ENCODE measurements around the gene GTSE1. TPM values are rescaled to one million over a fixed set of nuclear protein-coding genes. Genes with fewer than 3 reads are reported as not detected.

GTSE1 gene
- total RNA-seq, 1 experiment from 2014 or later, result 42.6 TPM

DNA sequence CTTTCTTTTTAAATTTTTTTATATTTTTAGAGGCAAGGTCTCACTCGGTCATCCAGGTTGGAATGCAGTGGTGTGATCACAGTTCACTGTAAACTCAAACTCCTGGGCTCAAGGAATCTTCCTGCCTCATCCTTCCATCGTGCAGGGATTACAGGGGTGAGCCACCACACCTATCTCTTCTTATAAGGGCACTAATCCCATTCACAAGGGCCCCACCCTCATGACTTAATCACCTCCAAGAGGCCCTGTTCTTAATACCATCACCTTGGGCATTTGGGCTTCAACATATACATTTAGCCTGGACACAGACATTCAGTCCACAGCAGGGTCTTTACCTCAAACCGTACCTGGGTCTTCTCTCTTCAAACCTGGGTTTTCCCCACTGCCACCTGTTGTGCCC is 4.5 kb upstream of the GTSE1 start:
- Mint-ChIP-seq H3K27ac (no peak overlapping the region), H3K4me3 (no peak overlapping the region; a peak in 1 of 5 replicates)

More for the DNA sequence above, 4.5 kb upstream of the GTSE1 start:
- H2BK5ac ChIP-seq (ENCODE audit: insufficient read length, low read length), result no peak overlapping the region
- H3K9ac ChIP-seq (ENCODE audit: extremely low read depth, insufficient read length, low read length), result no peak overlapping the region
- H3K23ac ChIP-seq (ENCODE audit: insufficient read length, low read depth, low read length), result no peak overlapping the region
- no peak overlapping the region for H3K18ac ChIP-seq (ENCODE audit: insufficient read length, low read depth, low read length)
- no peaks in the 10 kb centered on the region for H3K79me2 ChIP-seq (ENCODE audit: insufficient read depth, low read length)
- DNase-seq, result no peak
- no peak overlapping the region for H2BK120ac ChIP-seq (ENCODE audit: low read depth, low read length, poor library complexity, severe bottlenecking)
- H3K9me3 ChIP-seq (ENCODE audit: control insufficient read depth, low read depth, low read length), result no peaks in the 10 kb centered on the region
- H2BK12ac ChIP-seq (ENCODE audit: insufficient read length, low read depth, low read length), result no peak overlapping the region
- WGBS (ENCODE audit: extremely low coverage, insufficient read length, low lambda C conversion rate), result no CpG with 5 or more reads among the region's 3 CpGs
- Mint-ChIP-seq H3K4me1 (peaks cover 12 to 13% of the 10 kb centered on the region in 2 experiments), H3K36me3 (ENCODE audit: insufficient read depth in 1 of 3, low read depth in 3 of 3) (peaks cover 2 to 23% (median 18%) of the 10 kb centered on the region in 3 experiments; a peak in 6 of 7 replicates), H3K27me3 (ENCODE audit: low read depth) (no peaks in the 10 kb centered on the region; the same call in 1 of the 2 replicates), H3K9me3 (no peaks in the 10 kb centered on the region)
- H3K14ac ChIP-seq (ENCODE audit: insufficient read depth, low read length), result no peak overlapping the region
- no peak overlapping the region for H4K5ac ChIP-seq (ENCODE audit: insufficient read length, low read depth, low read length)
- no peak overlapping the region for H2AK5ac ChIP-seq (ENCODE audit: insufficient read length, low read length)
- H3K56ac ChIP-seq (ENCODE audit: insufficient read length, low read depth, low read length), result no peak overlapping the region
- H3K4ac ChIP-seq (ENCODE audit: low read depth, low read length), result no peak overlapping the region
- H4K91ac ChIP-seq (ENCODE audit: insufficient read length, low read depth, low read length), result no peak overlapping the region
- no peak overlapping the region for H3T11ph ChIP-seq (ENCODE audit: low read length)
- peaks cover 4% of the 10 kb centered on the region for H3K23me2 ChIP-seq (ENCODE audit: insufficient read length, low read depth, low read length, poor library complexity, severe bottlenecking)
- H4K20me1 ChIP-seq (ENCODE audit: control insufficient read depth, insufficient read depth, insufficient read length), result no peaks in the 10 kb centered on the region
- no peaks in the 10 kb centered on the region for H3K79me1 ChIP-seq (ENCODE audit: insufficient read depth, low read depth, low read length, poor library complexity, severe bottlenecking)
- H3K27me3 ChIP-seq (ENCODE audit: insufficient read depth, low read length), result no peaks in the 10 kb centered on the region
- no peak overlapping the region for H2AFZ ChIP-seq (ENCODE audit: low read length)
- no peak overlapping the region for H2BK15ac ChIP-seq (ENCODE audit: low read depth, low read length)
- H4K8ac ChIP-seq (replicated peaks; ENCODE audit: insufficient read length, low read depth, low read length), result no peak overlapping the region
- no peak overlapping the region for H3K27ac ChIP-seq (ENCODE audit: insufficient read length, low read depth, low read length)
- H3K4me1 ChIP-seq (ENCODE audit: insufficient read depth, low read length), result no peaks in the 10 kb centered on the region
- TF ChIP-seq CTCF (conservative IDR thresholded peaks at IDR 0.05), result no peak
- no peak overlapping the region for H2BK20ac ChIP-seq (ENCODE audit: low read depth, low read length, poor library complexity, severe bottlenecking)
- no peak overlapping the region for H3K4me2 ChIP-seq (ENCODE audit: insufficient read depth, insufficient read length, low read length)

Measured in H9 (cell line).